ENCODE measurements around the gene REV1. TPM values are rescaled to one million over a fixed set of nuclear protein-coding genes. Genes with fewer than 3 reads are reported as not detected.

REV1 gene
- total and polyA plus RNA-seq, 3 experiments from 2014 or later, result 25.5 to 30.8 (median 30.0) TPM

Other genes with a start within 250 kb of the REV1 start
- not detected for gene LYG2, start 234.4 kb downstream of the REV1 start, total RNA-seq
- not detected for gene LYG2, start 234.4 kb downstream of the REV1 start, polyA plus RNA-seq
- 1 to 10 TPM; 1.0 to 1.1 TPM for gene LYG1, start 188.8 kb downstream of the REV1 start, total RNA-seq
- not detected for gene LYG1, start 188.8 kb downstream of the REV1 start, polyA plus RNA-seq
- gene TXNDC9, start 153.7 kb downstream of the REV1 start, total RNA-seq, result 10 to 100 TPM; 32.9 to 34.1 TPM
- gene TXNDC9, start 153.7 kb downstream of the REV1 start, polyA plus RNA-seq, result 51.3 TPM
- 10 to 100 TPM; 82.8 to 96.2 TPM for gene EIF5B, start 152.6 kb downstream of the REV1 start, total RNA-seq
- 18.1 TPM for gene EIF5B, start 152.6 kb downstream of the REV1 start, polyA plus RNA-seq

Data from CD8-positive, alpha-beta memory T cell (primary cell).